Measurements from ENCODE around the gene SYNPO2.

Gene SYNPO2

GRCh38 chr4:119080721-119081541 lies 192.3 kb downstream of the SYNPO2 start:
- DNase-seq (ENCODE audit: low spot score): no peak

- no peak for DNase-seq (ENCODE audit: low spot score)
Observed at GRCh38 chr4:119081542-119081859, 192.8 kb downstream of the SYNPO2 start.

- no peak for DNase-seq (ENCODE audit: low spot score)
Observed at GRCh38 chr4:119081943-119082342, 193.3 kb downstream of the SYNPO2 start.

DNA sequence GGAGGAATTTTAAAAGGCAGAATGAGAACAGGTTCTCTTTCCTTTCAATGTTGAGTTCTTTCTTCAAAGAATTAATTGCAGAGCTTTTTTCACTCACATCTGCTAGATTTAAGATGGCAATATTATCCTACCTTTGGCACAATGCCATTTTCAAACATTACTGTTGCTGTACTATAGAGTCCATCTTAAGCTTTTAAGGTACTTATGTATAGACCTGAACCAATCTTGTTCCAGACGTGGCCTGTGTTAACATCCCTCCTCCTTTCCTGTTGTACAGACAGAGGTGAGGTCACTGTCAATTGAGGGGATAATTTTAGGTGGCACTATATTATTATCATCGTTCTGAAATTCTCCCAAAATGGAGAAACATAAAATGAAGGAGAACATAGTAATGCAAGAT lies 194.0 kb downstream of the SYNPO2 start:
- no peak for DNase-seq (ENCODE audit: low spot score)

GRCh38 chr4:119084513-119084912 lies 195.9 kb downstream of the SYNPO2 start:
- no peak for DNase-seq (ENCODE audit: low spot score)

- no peak for DNase-seq (ENCODE audit: low spot score)
Observed at GRCh38 chr4:119087121-119087520, 198.5 kb downstream of the SYNPO2 start.

DNA sequence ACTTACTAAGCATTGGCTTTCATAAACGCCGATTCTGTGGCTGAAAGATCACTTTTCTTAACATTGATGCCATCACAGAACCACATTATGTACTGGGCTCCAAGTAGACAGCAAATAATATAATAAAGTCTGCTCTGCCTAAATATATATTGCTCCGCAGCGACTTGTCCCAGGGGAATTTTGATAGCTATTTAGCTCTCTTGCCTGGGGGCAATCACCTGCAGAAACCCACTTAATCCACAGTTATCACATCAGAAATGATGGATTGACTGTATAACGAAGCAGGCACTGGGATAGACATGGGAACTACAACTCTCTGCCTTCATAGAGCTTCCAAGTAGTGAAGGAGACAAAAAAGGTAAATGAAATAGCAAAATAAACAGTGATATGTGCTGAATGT lies 199.0 kb downstream of the SYNPO2 start:
- DNase-seq (ENCODE audit: low spot score): no peak

DNA sequence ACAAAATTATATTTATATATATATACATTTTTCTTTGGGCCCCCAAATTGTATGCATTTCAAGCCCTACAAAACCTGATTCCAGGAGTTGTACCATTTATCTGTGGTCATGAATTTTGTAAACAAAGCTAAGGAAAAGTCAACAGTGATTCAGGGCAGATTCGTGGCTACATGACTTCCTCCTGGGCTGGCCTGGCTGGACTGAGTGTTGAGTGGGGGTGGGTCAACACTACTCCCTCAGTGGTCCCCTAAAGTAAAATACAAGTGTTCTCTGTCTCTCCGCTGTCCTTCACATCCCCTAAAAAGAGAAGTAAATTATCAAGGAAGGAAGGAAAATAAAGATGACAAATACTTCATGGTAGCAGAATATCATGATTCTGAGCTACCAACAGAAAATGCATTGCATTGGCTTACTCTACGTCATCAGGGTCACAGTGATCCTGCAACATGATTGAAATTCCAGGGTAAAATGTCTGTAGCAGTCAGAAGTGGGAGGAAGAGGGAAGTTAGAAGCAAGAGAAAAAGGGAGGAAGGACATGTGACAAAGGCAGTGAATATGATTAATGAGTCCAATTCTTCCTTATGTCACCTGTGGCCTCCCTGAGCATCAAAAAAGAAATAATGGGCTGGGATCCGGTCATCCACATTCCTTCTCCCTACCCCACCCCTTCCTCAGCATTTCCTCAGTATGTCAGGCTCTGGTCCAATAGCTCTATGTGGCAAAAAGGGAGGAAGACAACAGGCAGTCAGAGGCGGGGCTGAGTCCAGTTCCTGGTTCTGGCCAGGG lies 204.6 kb downstream of the SYNPO2 start:
- no peak for DNase-seq (ENCODE audit: low spot score)

DNA sequence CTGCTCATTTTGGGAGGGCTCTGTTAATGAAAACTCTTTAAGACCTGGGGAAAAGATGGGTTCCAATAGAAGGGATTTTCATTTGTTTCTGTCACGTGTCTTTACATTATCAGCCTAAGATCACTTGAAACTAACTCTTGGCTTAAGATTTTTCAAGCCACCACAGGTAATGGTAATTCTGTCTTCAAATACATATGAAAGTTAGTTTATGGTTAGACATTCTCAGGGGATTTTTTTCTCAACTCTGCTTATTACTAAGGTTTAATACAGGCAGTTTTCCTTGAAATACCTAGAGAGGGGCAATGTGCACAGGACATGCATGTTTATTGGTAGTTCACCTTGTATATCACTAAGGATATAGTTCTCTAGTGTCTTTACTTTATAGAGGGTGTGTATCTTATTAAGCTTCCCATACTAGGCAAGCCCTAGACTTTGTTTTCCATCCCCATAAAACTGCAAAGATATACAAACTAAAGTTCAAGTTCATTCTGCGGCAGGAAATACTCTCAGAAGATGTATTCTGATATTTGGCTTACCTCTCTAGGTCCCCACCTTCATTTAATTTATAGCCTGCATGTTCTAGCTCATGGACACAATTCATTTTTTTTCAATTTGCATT lies 208.7 kb downstream of the SYNPO2 start:
- DNase-seq (ENCODE audit: low spot score): no peak

DNA sequence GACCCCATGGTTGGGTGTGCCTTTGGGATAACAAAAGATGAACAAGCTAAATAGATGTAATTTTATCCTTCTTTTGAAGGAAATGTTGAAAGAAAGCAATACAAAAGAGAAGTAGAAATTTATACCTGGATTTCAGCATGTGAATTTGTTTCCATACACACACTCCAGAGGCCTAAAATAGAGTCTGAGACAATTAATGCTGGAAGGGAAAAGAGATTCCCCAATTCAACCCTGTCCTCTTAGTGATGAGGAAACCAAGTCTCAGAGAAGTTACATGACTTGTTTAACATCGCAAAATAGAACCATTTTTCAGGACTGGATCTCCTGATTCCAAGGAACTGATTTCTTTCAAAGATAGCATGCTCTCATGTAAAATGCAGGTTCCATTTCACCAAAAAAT lies 209.7 kb downstream of the SYNPO2 start:
- no peak for DNase-seq (ENCODE audit: low spot score)

DNA sequence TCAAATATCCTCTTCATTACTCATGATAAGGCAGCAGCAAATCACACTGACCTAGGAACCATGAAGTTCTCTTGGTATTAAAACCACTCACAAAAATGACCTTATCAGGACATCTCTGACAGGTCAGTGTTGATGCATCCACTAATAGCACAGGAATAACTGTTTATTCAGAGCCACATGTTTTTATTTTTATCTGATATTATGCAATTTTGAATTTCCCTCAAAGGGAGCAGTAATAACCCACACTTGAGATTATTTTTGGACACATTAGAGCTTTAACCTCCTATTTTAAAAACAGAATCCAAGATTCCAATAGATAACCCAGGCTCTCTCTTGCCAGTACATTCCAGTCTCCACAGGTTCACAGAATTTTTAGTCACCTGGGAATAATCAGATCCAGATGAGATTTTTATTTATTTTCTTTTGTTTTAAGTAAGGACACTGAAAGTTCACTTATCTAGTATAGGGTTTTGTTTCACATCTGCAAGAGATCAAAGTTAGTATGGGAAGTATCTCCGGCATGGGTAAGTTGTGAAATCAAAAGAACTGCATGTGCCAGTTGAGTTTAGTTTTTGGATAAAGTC lies 210.7 kb downstream of the SYNPO2 start:
- DNase-seq (ENCODE audit: low spot score): no peak

GRCh38 chr4:119100655-119101054 lies 212.0 kb downstream of the SYNPO2 start:
- no peak for DNase-seq (ENCODE audit: low spot score)

GRCh38 chr4:119103263-119103662 lies 214.6 kb downstream of the SYNPO2 start:
- no peak for DNase-seq (ENCODE audit: low spot score)

GRCh38 chr4:119104644-119105273 lies 216.1 kb downstream of the SYNPO2 start:
- DNase-seq (ENCODE audit: low spot score): no peak

DNA sequence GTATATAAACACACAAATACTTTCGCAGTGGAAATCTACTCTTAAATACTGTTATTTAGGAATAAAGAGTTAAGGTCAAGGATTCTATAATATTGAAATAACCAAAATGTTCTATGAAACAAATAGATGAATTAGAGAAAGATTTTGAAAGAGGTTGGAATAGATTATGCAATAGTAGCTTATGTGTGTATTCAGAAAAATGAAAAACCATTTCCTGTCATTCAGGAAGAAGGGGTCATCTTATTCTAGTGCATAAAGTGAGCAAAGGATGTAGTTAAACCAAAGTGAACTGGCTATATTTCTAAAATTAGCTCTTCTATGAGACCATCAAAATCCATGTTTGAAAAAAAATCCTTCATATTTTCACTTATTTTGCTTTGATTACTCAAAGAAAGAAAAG lies 217.0 kb downstream of the SYNPO2 start:
- DNase-seq (ENCODE audit: low spot score): no peak

GRCh38 chr4:119106036-119107000 lies 217.7 kb downstream of the SYNPO2 start:
- DNase-seq (ENCODE audit: low spot score): no peak

DNA sequence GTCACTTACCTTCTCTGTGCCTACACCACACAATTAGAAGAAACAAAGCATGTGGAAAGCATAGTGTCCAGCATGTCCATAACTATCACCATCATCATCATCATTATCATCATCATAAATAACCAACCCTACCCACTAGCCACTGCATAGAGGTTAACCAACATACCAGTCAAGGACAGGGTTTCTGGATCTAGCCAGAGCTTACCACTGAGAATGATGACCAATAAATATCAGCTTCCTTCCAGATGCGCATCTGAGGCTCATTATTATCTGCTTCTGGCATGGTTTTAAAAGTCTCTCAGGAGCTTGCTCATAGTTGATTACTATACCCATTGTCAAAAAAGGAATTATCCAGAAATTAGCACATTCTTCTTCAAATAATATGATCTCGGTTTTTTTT lies 221.5 kb downstream of the SYNPO2 start:
- no peak for DNase-seq (ENCODE audit: low spot score)
